GM06990 (cell line): Measurements from ENCODE around the gene ADCY10.

Source experiments
- DNase-seq: peaks from one replicate; pipeline ENCODE4 v3.0.0-alpha.2; 2011; ENCODE audit not compliant: insufficient read length; ENCODE audit errors: extremely low read depth
- H3K27me3 ChIP-seq: replicated peaks from 2 replicates; pipeline ENCODE4 v1.6.0; 2011; ENCODE audit warnings: low read length; ENCODE audit not compliant: control insufficient read depth, insufficient read depth
- H3K36me3 ChIP-seq: 2 replicates; pipeline ENCODE4 v1.5.1; 2011; ENCODE audit warnings: low read length; ENCODE audit not compliant: control insufficient read depth, insufficient read depth
- H3K4me3 ChIP-seq: replicated peaks from 2 replicates; pipeline ENCODE4 v1.5.1; 2011; ENCODE audit warnings: low read depth, mild to moderate bottlenecking, control low read depth, low read length
- CTCF ChIP-seq: IDR thresholded peaks from 2 replicates; pipeline ENCODE4 v1.5.1; 2011; ENCODE audit warnings: low read length, control low read depth, mild to moderate bottlenecking, inconsistent platforms; ENCODE audit not compliant: insufficient read depth, poor library complexity, severe bottlenecking

ADCY10 gene

GRCh38 chr1:167916766-167917511 is 3.0 kb upstream of the ADCY10 start:
- DNase-seq = no peak
- Histone ChIP-seq H3K36me3 (peaks cover 3% of the 10 kb centered on the region), H3K27me3 (no peaks in the 10 kb centered on the region), H3K4me3 (no peak overlapping the region)
- no peak for TF ChIP-seq CTCF

DNA sequence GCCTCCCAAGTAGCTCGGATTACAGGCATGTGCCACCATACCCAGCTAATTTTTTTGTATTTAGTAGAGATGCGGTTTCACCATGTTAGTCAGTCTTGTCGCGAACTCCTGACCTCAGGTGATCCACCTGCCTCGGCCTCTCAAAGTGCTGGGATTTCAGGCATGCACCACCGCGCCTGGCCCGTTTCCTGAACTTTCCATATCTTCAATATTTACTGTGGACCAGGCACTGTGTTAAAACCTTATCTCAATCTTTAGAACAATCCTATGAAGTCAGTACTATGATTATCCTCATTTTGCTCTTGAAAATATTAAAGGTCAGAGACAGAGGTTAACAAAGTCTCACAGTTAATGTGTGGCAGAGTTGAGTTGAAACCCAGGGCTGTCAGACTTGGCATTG is 1.6 kb upstream of the ADCY10 start:
- TF ChIP-seq CTCF = no peak
- Histone ChIP-seq H3K27me3 (no peaks in the 10 kb centered on the region), H3K4me3 (no peak overlapping the region), H3K36me3 (peaks cover 3% of the 10 kb centered on the region)
- DNase-seq = no peak

DNA sequence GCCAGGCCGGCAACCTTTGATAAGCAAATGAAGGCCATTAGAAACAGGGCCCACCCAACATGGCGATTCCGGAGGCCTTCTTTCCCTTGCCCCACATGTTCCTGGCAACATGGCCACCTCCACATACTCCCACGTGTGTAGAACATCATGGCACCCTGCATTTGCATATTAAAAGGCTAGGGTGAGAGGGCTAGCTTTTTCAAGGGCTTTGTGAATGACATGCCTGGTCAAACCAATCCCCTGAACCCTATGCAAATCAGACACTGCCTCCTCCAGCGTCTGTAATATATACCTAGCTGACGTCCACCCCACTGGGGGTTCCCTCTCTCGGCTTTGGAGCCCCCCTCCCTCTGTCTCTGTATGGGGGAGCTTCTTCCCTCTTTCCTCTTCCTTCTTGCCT is 1.6 kb downstream of the ADCY10 start:
- H3K27me3 ChIP-seq = no peaks in the 10 kb centered on the region
- no peak overlapping the region for H3K4me3 ChIP-seq
- H3K36me3 ChIP-seq = peaks cover 3% of the 10 kb centered on the region
- no peak for DNase-seq
- no peak for TF ChIP-seq CTCF

DNA sequence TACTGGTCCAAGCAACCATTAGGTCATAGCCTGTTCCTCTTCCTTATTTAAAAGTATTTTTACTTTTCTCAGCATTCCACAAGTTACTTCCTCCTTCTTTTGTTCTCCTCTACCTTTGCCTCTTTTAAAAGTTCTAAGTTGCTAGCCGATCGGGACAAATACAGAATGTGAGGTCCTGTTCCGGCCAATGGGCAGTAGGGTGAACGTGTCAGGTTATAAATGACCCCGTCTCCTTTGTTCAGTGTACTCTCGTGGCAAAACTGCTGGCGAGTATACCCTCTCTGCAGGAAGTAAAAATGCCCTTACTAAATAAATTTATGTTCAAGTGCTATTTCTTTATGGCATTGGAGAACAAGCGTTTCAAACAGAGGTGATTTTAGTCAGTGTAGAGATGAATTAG is 2.5 kb downstream of the ADCY10 start:
- no peak for TF ChIP-seq CTCF
- H3K4me3 ChIP-seq = no peak overlapping the region
- H3K36me3 ChIP-seq = peaks cover 3% of the 10 kb centered on the region
- no peaks in the 10 kb centered on the region for H3K27me3 ChIP-seq
- DNase-seq = no peak

- no peak overlapping the region for H3K4me3 ChIP-seq
- H3K27me3 ChIP-seq = no peaks in the 10 kb centered on the region
Measured at GRCh38 chr1:167910530-167910929, 3.4 kb downstream of the ADCY10 start.

More at GRCh38 chr1:167910530-167910929, 3.4 kb downstream of the ADCY10 start:
- DNase-seq = no peak
- H3K36me3 ChIP-seq = peaks cover 3% of the 10 kb centered on the region
- TF ChIP-seq CTCF = no peak
